ENCODE results near the gene PSMD14. TPM values are rescaled to one million over a fixed set of nuclear protein-coding genes. Genes with fewer than 3 reads are reported as not detected.

The PSMD14 gene
- total and polyA plus RNA-seq, 7 experiments from 2014 or later = 13.2 to 69.5 (median 25.1) TPM

- peaks cover 0 to 12% (median 0%) of the 10 kb centered on the region in 11 donors for H3K9me3 Mint-ChIP-seq
- peaks cover 81 to 89% (median 87%) of the 10 kb centered on the region in 5 donors for H3K27me3 Mint-ChIP-seq
- no peaks in the 10 kb centered on the region for H3K9me3 ChIP-seq (ENCODE audit: control insufficient read depth in 2 of 3, low read length in 3 of 3)
- ChIA-PET POLR2A (no interaction called here), CTCF (interaction anchor here (0.6 kb wide), 1 partner anchor 1299 kb away, joined by 4 read pairs; no protein-coding TSS in a partner anchor)
- DNase-seq = peak in 1 of 9 donors; percentile 34
- peaks cover 31 to 60% (median 53%) of the 10 kb centered on the region in 7 donors for H3K4me1 Mint-ChIP-seq
- H3K27me3 ChIP-seq (ENCODE audit: control insufficient read depth in 2 of 2, insufficient read depth in 2 of 2, low read length in 2 of 2) = peaks cover 11 to 70% of the 10 kb centered on the region in 2 donors
- intact Hi-C loops (cut with micrococcal nuclease) = loop anchor here (5.0 to 10.0 kb wide), 4 partner anchors 112 to 533 kb away; partner anchors contain the start of gene PSMD14 (in 1 of the 2)
- H3K4me3 ChIP-seq (ENCODE audit: low read length) = no peak overlapping the region
- H3K27ac ChIP-seq (ENCODE audit: low read depth, low read length) = no peak overlapping the region
- no peak for ATAC-seq
- H3K27ac Mint-ChIP-seq = peak overlapping the region in 2 of 9 donors; percentile 58 to 60
- H3K36me3 ChIP-seq (ENCODE audit: control insufficient read depth in 2 of 3, insufficient read depth in 3 of 3, low read length in 3 of 3) = no peaks in the 10 kb centered on the region
- H3K4me3 Mint-ChIP-seq = peak overlapping the region in 7 of 10 donors; percentile 22 to 89 (median 62)
- H3K4me1 ChIP-seq (ENCODE audit: control insufficient read depth in 2 of 2, insufficient read depth in 2 of 2, low read length in 2 of 2) = peaks cover 23 to 38% of the 10 kb centered on the region in 2 donors
- H3K36me3 Mint-ChIP-seq = peaks cover 0 to 5% (median 0%) of the 10 kb centered on the region in 5 donors
Observed at GRCh38 chr2:161418715-161419637, 110.8 kb downstream of the PSMD14 start.

GRCh38 chr2:161419638-161420190, 111.5 kb downstream of the PSMD14 start:
- CTCF ChIA-PET = interaction anchor here (0.6 kb wide), 1 partner anchor 1298 kb away, joined by 4 read pairs; no protein-coding TSS in a partner anchor
- POLR2A ChIA-PET = no interaction called here
- DNase-seq = no peak
- Histone ChIP-seq H3K9me3 (ENCODE audit: control insufficient read depth in 2 of 3, low read length in 3 of 3) (no peaks in the 10 kb centered on the region), H3K36me3 (ENCODE audit: control insufficient read depth in 2 of 3, insufficient read depth in 3 of 3, low read length in 3 of 3) (no peaks in the 10 kb centered on the region), H3K27ac (ENCODE audit: low read depth, low read length) (no peak overlapping the region), H3K4me3 (ENCODE audit: low read length) (no peak overlapping the region), H3K27me3 (ENCODE audit: control insufficient read depth in 2 of 2, insufficient read depth in 2 of 2, low read length in 2 of 2) (peaks cover 10 to 74% of the 10 kb centered on the region in 2 donors), H3K4me1 (ENCODE audit: control insufficient read depth in 2 of 2, insufficient read depth in 2 of 2, low read length in 2 of 2) (peaks cover 24 to 41% of the 10 kb centered on the region in 2 donors)
- peaks cover 37 to 67% (median 58%) of the 10 kb centered on the region in 7 donors for H3K4me1 Mint-ChIP-seq
- peaks cover 88 to 94% (median 93%) of the 10 kb centered on the region in 5 donors for H3K27me3 Mint-ChIP-seq
- peaks cover 0 to 17% (median 2%) of the 10 kb centered on the region in 11 donors for H3K9me3 Mint-ChIP-seq
- H3K36me3 Mint-ChIP-seq = peaks cover 0 to 8% (median 0%) of the 10 kb centered on the region in 5 donors
- intact Hi-C loops (cut with micrococcal nuclease) = loop anchor here (5.0 to 10.0 kb wide), 5 partner anchors 112 to 925 kb away; partner anchors contain the start of genes GCA (in 1 of the 2) and PSMD14 (in 1 of the 2)
- ATAC-seq = no peak
- peak overlapping the region in 1 of 10 donors; percentile 84 for H3K4me3 Mint-ChIP-seq
- peak overlapping the region in 2 of 9 donors; percentile 53 to 58 for H3K27ac Mint-ChIP-seq

GRCh38 chr2:161420406-161421074, 112.3 kb downstream of the PSMD14 start:
- H3K9me3 ChIP-seq (ENCODE audit: control insufficient read depth in 2 of 3, low read length in 3 of 3) = no peaks in the 10 kb centered on the region
- POLR2A ChIA-PET = interaction anchor here (0.6 kb wide), 1 partner anchor 112 kb away, joined by 3 read pairs; no protein-coding TSS in a partner anchor
- H3K4me3 ChIP-seq (ENCODE audit: low read length) = no peak overlapping the region
- no peak overlapping the region for H3K4me3 Mint-ChIP-seq
- ATAC-seq (no peak), DNase-seq (no peak)
- H3K27ac Mint-ChIP-seq = no peak overlapping the region
- peaks cover 88 to 94% (median 93%) of the 10 kb centered on the region in 5 donors for H3K27me3 Mint-ChIP-seq
- CTCF ChIA-PET = no interaction called here
- H3K27ac ChIP-seq (ENCODE audit: low read depth, low read length) = no peak overlapping the region
- peaks cover 18 to 75% of the 10 kb centered on the region in 2 donors for H3K27me3 ChIP-seq (ENCODE audit: control insufficient read depth in 2 of 2, insufficient read depth in 2 of 2, low read length in 2 of 2)
- H3K9me3 Mint-ChIP-seq = peaks cover 0 to 24% (median 4%) of the 10 kb centered on the region in 11 donors
- intact Hi-C loops (cut with micrococcal nuclease) = loop anchor here in 1 of 2 donors (10.0 kb wide), 1 partner anchor 924 kb away; the partner anchor contains the start of gene GCA
- H3K4me1 ChIP-seq (ENCODE audit: control insufficient read depth in 2 of 2, insufficient read depth in 2 of 2, low read length in 2 of 2) = peaks cover 21 to 35% of the 10 kb centered on the region in 2 donors
- H3K36me3 ChIP-seq (ENCODE audit: control insufficient read depth in 2 of 3, insufficient read depth in 3 of 3, low read length in 3 of 3) = no peaks in the 10 kb centered on the region
- peaks cover 32 to 64% (median 55%) of the 10 kb centered on the region in 7 donors for H3K4me1 Mint-ChIP-seq
- peaks cover 0 to 10% (median 0%) of the 10 kb centered on the region in 5 donors for H3K36me3 Mint-ChIP-seq

DNA sequence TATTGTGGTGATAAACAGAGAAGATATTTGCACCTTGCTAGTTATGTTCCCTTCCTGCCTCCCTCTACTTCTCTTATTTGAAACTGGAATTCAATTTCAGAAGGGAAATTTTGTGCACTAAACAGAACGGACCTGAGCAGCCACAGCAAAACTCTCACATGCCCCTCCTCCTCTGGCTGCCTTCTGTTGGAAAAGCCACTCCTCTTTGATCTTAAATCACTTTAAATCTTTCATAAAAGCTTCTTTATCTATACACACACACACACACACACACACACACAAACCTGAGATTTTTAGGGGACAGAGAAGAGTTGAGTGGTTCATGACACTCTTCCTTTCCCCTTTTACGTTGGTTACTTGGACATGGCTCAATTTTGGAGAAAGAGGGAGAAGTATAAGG, 113.5 kb downstream of the PSMD14 start:
- Histone ChIP-seq H3K27ac (ENCODE audit: low read depth, low read length) (no peak overlapping the region), H3K9me3 (ENCODE audit: control insufficient read depth in 2 of 3, low read length in 3 of 3) (peaks cover 0 to 3% (median 0%) of the 10 kb centered on the region in 3 experiments), H3K36me3 (ENCODE audit: control insufficient read depth in 2 of 3, insufficient read depth in 3 of 3, low read length in 3 of 3) (no peaks in the 10 kb centered on the region), H3K27me3 (ENCODE audit: control insufficient read depth in 2 of 2, insufficient read depth in 2 of 2, low read length in 2 of 2) (peaks cover 28 to 81% of the 10 kb centered on the region in 2 donors), H3K4me3 (ENCODE audit: low read length) (no peak overlapping the region), H3K4me1 (ENCODE audit: control insufficient read depth in 2 of 2, insufficient read depth in 2 of 2, low read length in 2 of 2) (peaks cover 15 to 24% of the 10 kb centered on the region in 2 donors)
- H3K36me3 Mint-ChIP-seq = peaks cover 0 to 11% (median 0%) of the 10 kb centered on the region in 5 donors
- no peak overlapping the region for H3K4me3 Mint-ChIP-seq
- ChIA-PET CTCF (no interaction called here), POLR2A (no interaction called here)
- DNase-seq (no peak), ATAC-seq (no peak)
- peaks cover 22 to 62% (median 49%) of the 10 kb centered on the region in 7 donors for H3K4me1 Mint-ChIP-seq
- intact Hi-C loops (cut with micrococcal nuclease) = loop anchor here in 1 of 2 donors (10.0 kb wide), 1 partner anchor 923 kb away; the partner anchor contains the start of gene GCA
- peaks cover 88 to 94% (median 93%) of the 10 kb centered on the region in 5 donors for H3K27me3 Mint-ChIP-seq
- peak overlapping the region in 1 of 9 donors; percentile 1 for H3K27ac Mint-ChIP-seq
- H3K9me3 Mint-ChIP-seq = peaks cover 0 to 33% (median 7%) of the 10 kb centered on the region in 11 donors

GRCh38 chr2:161422816-161423403, 114.7 kb downstream of the PSMD14 start:
- peak overlapping the region in 2 of 9 donors; percentile 3 to 74 for H3K27ac Mint-ChIP-seq
- H3K36me3 Mint-ChIP-seq = peaks cover 0 to 10% (median 5%) of the 10 kb centered on the region in 5 donors
- H3K4me1 Mint-ChIP-seq = peaks cover 19 to 60% (median 46%) of the 10 kb centered on the region in 7 donors
- Histone ChIP-seq H3K27ac (ENCODE audit: low read depth, low read length) (no peak overlapping the region), H3K9me3 (ENCODE audit: control insufficient read depth in 2 of 3, low read length in 3 of 3) (peaks cover 0 to 3% (median 0%) of the 10 kb centered on the region in 3 experiments), H3K4me3 (ENCODE audit: low read length) (no peak overlapping the region), H3K4me1 (ENCODE audit: control insufficient read depth in 2 of 2, insufficient read depth in 2 of 2, low read length in 2 of 2) (peaks cover 5 to 21% of the 10 kb centered on the region in 2 donors), H3K36me3 (ENCODE audit: control insufficient read depth in 2 of 3, insufficient read depth in 3 of 3, low read length in 3 of 3) (no peaks in the 10 kb centered on the region), H3K27me3 (ENCODE audit: control insufficient read depth in 2 of 2, insufficient read depth in 2 of 2, low read length in 2 of 2) (peaks cover 33 to 83% of the 10 kb centered on the region in 2 donors)
- ChIA-PET POLR2A (no interaction called here), CTCF (no interaction called here)
- H3K9me3 Mint-ChIP-seq = peaks cover 0 to 39% (median 10%) of the 10 kb centered on the region in 11 donors
- H3K27me3 Mint-ChIP-seq = peaks cover 85 to 92% (median 91%) of the 10 kb centered on the region in 5 donors
- intact Hi-C loops (cut with micrococcal nuclease) = loop anchor here in 1 of 2 donors (10.0 kb wide), 1 partner anchor 922 kb away; the partner anchor contains the start of gene GCA
- H3K4me3 Mint-ChIP-seq = peak overlapping the region; percentile 35 to 70 (median 58)
- DNase-seq (no peak), ATAC-seq (no peak)
